ENCODE measurements around the gene TEX53. TPM values are rescaled to one million over a fixed set of nuclear protein-coding genes. Genes with fewer than 3 reads are reported as not detected.

The TEX53 gene
- total RNA-seq, 1 donor from 2014 or later: not detected

GRCh38 chr9:114643896-114644295, 13.7 kb downstream of the TEX53 start:
- no peak for DNase-seq (ENCODE audit: low read depth)
- Histone ChIP-seq H3K36me3 (ENCODE audit: control insufficient read depth, insufficient read depth, low read length) (peaks cover 4% of the 10 kb centered on the region), H3K4me3 (ENCODE audit: low read depth, low read length) (no peak overlapping the region), H3K27me3 (ENCODE audit: control insufficient read depth, insufficient read depth, low read length) (no peaks in the 10 kb centered on the region)
- peak; percentile 36 for FAIRE-seq
- no peak for TF ChIP-seq CTCF (IDR thresholded peaks at IDR 0.05; ENCODE audit: insufficient read depth, low read length, severe bottlenecking)

- no peak overlapping the region for H3K4me3 ChIP-seq (ENCODE audit: low read depth, low read length)
- DNase-seq (ENCODE audit: low read depth) (no peak), FAIRE-seq (no peak)
- H3K36me3 ChIP-seq (ENCODE audit: control insufficient read depth, insufficient read depth, low read length): peaks cover 8% of the 10 kb centered on the region
- TF ChIP-seq CTCF (IDR thresholded peaks at IDR 0.05; ENCODE audit: insufficient read depth, low read length, severe bottlenecking): no peak
- H3K27me3 ChIP-seq (ENCODE audit: control insufficient read depth, insufficient read depth, low read length): no peaks in the 10 kb centered on the region
Observed at GRCh38 chr9:114643001-114643400, 14.6 kb downstream of the TEX53 start.

- H3K4me3 ChIP-seq (ENCODE audit: low read depth, low read length): no peak overlapping the region
- FAIRE-seq (no peak), DNase-seq (ENCODE audit: low read depth) (no peak)
- no peaks in the 10 kb centered on the region for H3K27me3 ChIP-seq (ENCODE audit: control insufficient read depth, insufficient read depth, low read length)
- TF ChIP-seq CTCF (IDR thresholded peaks at IDR 0.05; ENCODE audit: insufficient read depth, low read length, severe bottlenecking): no peak
- H3K36me3 ChIP-seq (ENCODE audit: control insufficient read depth, insufficient read depth, low read length): peaks cover 8% of the 10 kb centered on the region
Observed at GRCh38 chr9:114641967-114642366, 15.6 kb downstream of the TEX53 start.

GRCh38 chr9:114638404-114638803, 19.2 kb downstream of the TEX53 start:
- Histone ChIP-seq H3K4me3 (ENCODE audit: low read depth, low read length) (no peak overlapping the region), H3K36me3 (ENCODE audit: control insufficient read depth, insufficient read depth, low read length) (peaks cover 8% of the 10 kb centered on the region), H3K27me3 (ENCODE audit: control insufficient read depth, insufficient read depth, low read length) (no peaks in the 10 kb centered on the region)
- DNase-seq (ENCODE audit: low read depth): no peak
- TF ChIP-seq CTCF (IDR thresholded peaks at IDR 0.05; ENCODE audit: insufficient read depth, low read length, severe bottlenecking): no peak
- FAIRE-seq: peak; percentile 40

- peaks cover 4% of the 10 kb centered on the region for H3K36me3 ChIP-seq (ENCODE audit: control insufficient read depth, insufficient read depth, low read length)
- H3K27me3 ChIP-seq (ENCODE audit: control insufficient read depth, insufficient read depth, low read length): no peaks in the 10 kb centered on the region
- DNase-seq (ENCODE audit: low read depth): no peak
- FAIRE-seq: no peak
- no peak for TF ChIP-seq CTCF (IDR thresholded peaks at IDR 0.05; ENCODE audit: insufficient read depth, low read length, severe bottlenecking)
- H3K4me3 ChIP-seq (ENCODE audit: low read depth, low read length): no peak overlapping the region
Observed at GRCh38 chr9:114634387-114634786, 23.2 kb downstream of the TEX53 start.

GRCh38 chr9:114633438-114634089, 24.0 kb downstream of the TEX53 start:
- H3K27me3 ChIP-seq (ENCODE audit: control insufficient read depth, insufficient read depth, low read length): no peaks in the 10 kb centered on the region
- no peak overlapping the region for H3K4me3 ChIP-seq (ENCODE audit: low read depth, low read length)
- FAIRE-seq: no peak
- DNase-seq (ENCODE audit: low read depth): peak; percentile 31
- no peak for TF ChIP-seq CTCF (IDR thresholded peaks at IDR 0.05; ENCODE audit: insufficient read depth, low read length, severe bottlenecking)
- peaks cover 4% of the 10 kb centered on the region for H3K36me3 ChIP-seq (ENCODE audit: control insufficient read depth, insufficient read depth, low read length)
